Measurements from ENCODE around the gene METTL25. TPM values are rescaled to one million over a fixed set of nuclear protein-coding genes. Genes with fewer than 3 reads are reported as not detected.

The METTL25 gene
- total and polyA plus RNA-seq, 10 of the 15 experiments (the other 5 are each of a cell fraction or from before 2014, with no cell fraction given), result 5.6 to 11.3 (median 8.0) TPM

DNA sequence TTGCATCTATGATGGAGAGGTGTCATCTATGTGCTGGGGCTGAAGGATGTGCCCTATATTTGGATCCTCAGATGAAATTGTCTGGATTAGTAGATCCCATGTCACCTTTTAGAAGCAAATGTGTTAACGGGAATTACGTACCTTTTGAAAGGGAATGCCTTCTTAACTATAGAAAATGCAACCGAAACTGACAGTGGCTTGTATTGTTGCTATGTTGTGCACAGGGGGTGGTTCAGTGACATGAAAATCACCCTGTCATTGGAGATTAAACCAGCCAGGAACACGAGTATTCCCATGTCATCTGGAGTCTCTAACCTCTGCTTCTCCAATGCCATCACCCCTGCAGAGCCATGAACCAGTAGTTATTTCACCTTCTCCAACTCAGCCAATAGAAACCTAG lies 110.2 kb downstream of the METTL25 start (continued):
- TF ChIP-seq, protein P1, sequence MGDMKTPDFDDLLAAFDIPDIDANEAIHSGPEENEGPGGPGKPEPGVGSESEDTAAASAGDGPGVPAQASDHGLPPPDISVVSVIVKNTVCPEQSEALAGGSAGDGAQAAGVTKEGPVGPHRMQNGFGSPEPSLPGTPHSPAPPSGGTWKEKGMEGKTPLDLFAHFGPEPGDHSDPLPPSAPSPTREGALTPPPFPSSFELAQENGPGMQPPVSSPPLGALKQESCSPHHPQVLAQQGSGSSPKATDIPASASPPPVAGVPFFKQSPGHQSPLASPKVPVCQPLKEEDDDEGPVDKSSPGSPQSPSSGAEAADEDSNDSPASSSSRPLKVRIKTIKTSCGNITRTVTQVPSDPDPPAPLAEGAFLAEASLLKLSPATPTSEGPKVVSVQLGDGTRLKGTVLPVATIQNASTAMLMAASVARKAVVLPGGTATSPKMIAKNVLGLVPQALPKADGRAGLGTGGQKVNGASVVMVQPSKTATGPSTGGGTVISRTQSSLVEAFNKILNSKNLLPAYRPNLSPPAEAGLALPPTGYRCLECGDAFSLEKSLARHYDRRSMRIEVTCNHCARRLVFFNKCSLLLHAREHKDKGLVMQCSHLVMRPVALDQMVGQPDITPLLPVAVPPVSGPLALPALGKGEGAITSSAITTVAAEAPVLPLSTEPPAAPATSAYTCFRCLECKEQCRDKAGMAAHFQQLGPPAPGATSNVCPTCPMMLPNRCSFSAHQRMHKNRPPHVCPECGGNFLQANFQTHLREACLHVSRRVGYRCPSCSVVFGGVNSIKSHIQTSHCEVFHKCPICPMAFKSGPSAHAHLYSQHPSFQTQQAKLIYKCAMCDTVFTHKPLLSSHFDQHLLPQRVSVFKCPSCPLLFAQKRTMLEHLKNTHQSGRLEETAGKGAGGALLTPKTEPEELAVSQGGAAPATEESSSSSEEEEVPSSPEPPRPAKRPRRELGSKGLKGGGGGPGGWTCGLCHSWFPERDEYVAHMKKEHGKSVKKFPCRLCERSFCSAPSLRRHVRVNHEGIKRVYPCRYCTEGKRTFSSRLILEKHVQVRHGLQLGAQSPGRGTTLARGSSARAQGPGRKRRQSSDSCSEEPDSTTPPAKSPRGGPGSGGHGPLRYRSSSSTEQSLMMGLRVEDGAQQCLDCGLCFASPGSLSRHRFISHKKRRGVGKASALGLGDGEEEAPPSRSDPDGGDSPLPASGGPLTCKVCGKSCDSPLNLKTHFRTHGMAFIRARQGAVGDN (IDR thresholded peaks at IDR 0.05), result no peak
- no peak for TF ChIP-seq HDAC2 (IDR thresholded peaks at IDR 0.05)

DNA sequence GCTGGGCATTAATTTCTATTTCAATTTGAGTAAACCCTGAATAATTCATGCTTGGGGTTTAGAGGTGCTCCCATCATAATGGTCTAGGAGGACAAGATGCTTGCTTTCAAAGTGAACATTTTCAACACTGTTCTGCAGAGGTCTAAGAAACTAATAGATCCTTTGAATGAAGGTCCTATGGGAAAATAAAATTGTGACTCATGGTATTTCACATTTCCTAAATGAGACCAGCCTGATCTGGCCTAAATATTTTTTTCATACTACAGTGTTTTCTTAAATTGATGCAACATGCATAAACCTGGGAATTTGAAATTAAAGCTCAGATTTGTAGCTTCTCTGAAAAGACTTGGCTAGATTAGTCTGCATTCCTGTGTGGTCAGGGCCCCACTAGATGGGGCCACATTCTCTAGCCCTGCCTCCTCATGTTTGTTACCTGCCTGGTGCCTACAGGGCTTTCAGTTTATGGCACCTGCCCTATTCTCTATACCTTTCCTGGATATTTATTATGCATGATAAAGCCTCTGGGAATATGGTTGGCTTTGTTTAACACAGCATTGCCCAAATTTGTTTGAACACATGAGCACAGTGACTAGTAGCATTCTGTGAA lies 112.7 kb downstream of the METTL25 start:
- intact Hi-C loops (cut with micrococcal nuclease; ENCODE audit: unreplicated experiment), result no loop called here
- no peaks in the 10 kb centered on the region; a peak in 1 of 4 replicates for H3K36me3 ChIP-seq (ENCODE audit: control insufficient read depth in 2 of 2, insufficient read depth in 2 of 2, low read length in 1 of 2)
- H3K9me3 ChIP-seq (replicated peaks; ENCODE audit: control insufficient read depth, insufficient read depth, low read length), result peaks cover 2% of the 10 kb centered on the region; the same call in 1 of the 3 replicates
- no TSS peak for BruUV-seq (replicated peaks)
- H4K20me1 ChIP-seq (ENCODE audit: control insufficient read depth, insufficient read depth), result no peaks in the 10 kb centered on the region
- no peak for DNase-seq (ENCODE audit: low read depth, low spot score)
- H3K79me2 ChIP-seq (ENCODE audit: control insufficient read depth, insufficient read depth, low read length), result no peaks in the 10 kb centered on the region
- H2AFZ ChIP-seq (ENCODE audit: control insufficient read depth, low read depth, low read length), result no peak overlapping the region
- H3K27me3 ChIP-seq (replicated peaks in 1 of 2; ENCODE audit: control insufficient read depth in 2 of 2, insufficient read depth in 2 of 2, low read length in 1 of 2), result no peaks in the 10 kb centered on the region
- POLR2A ChIA-PET, result no interaction called here
- RAD21 ChIA-PET (ENCODE audit: unreplicated experiment), result no interaction called here
- no peak overlapping the region for H3K27ac ChIP-seq (ENCODE audit: control insufficient read depth, insufficient read depth)
- no peak overlapping the region for H3K4me3 ChIP-seq
- no peak overlapping the region for H3K4me2 ChIP-seq (ENCODE audit: control insufficient read depth, insufficient read depth)
- H3K9ac ChIP-seq (ENCODE audit: control insufficient read depth, insufficient read depth, low read length), result no peak overlapping the region
- no peak for ATAC-seq
- SMC1A ChIA-PET (ENCODE audit: uncharacterized antibody, unreplicated experiment), result no interaction called here
- CTCF ChIA-PET, result no interaction called here
- no peaks in the 10 kb centered on the region for H3K4me1 ChIP-seq (ENCODE audit: control insufficient read depth, insufficient read depth, low read length)
- FAIRE-seq, result no peak
- in situ Hi-C loops (cut with MboI), result no loop called here
- TF ChIP-seq FOXM1 (IDR thresholded peaks at IDR 0.05; ENCODE audit: low read depth, low read length) (no peak), TCF7 (IDR thresholded peaks at IDR 0.05; ENCODE audit: borderline replicate concordance) (no peak), EZH2 (IDR thresholded peaks at IDR 0.05; ENCODE audit: borderline replicate concordance, control insufficient read depth, low read depth, low read length) (no peak), SREBF1 (IDR thresholded peaks at IDR 0.05; ENCODE audit: low read length) (no peak), BRCA1 (IDR thresholded peaks at IDR 0.05; ENCODE audit: low read depth, low read length) (no peak), ZSCAN29 (IDR thresholded peaks at IDR 0.05) (no peak), CEBPB (IDR thresholded peaks at IDR 0.05; ENCODE audit: borderline replicate concordance in 1 of 2, low read depth in 2 of 2, low read length in 2 of 2) (no peak), SMC3 (IDR thresholded peaks at IDR 0.05; ENCODE audit: borderline replicate concordance, low read length) (no peak), MEF2B (IDR thresholded peaks at IDR 0.05; ENCODE audit: partially characterized antibody, poor library complexity, severe bottlenecking) (no peak), CHD4 (IDR thresholded peaks at IDR 0.05) (no peak), POU2F2 (IDR thresholded peaks at IDR 0.05; ENCODE audit: borderline replicate concordance, low read depth, low read length) (no peak), NBN (IDR thresholded peaks at IDR 0.05) (no peak)
- TF ChIP-seq, protein P2, sequence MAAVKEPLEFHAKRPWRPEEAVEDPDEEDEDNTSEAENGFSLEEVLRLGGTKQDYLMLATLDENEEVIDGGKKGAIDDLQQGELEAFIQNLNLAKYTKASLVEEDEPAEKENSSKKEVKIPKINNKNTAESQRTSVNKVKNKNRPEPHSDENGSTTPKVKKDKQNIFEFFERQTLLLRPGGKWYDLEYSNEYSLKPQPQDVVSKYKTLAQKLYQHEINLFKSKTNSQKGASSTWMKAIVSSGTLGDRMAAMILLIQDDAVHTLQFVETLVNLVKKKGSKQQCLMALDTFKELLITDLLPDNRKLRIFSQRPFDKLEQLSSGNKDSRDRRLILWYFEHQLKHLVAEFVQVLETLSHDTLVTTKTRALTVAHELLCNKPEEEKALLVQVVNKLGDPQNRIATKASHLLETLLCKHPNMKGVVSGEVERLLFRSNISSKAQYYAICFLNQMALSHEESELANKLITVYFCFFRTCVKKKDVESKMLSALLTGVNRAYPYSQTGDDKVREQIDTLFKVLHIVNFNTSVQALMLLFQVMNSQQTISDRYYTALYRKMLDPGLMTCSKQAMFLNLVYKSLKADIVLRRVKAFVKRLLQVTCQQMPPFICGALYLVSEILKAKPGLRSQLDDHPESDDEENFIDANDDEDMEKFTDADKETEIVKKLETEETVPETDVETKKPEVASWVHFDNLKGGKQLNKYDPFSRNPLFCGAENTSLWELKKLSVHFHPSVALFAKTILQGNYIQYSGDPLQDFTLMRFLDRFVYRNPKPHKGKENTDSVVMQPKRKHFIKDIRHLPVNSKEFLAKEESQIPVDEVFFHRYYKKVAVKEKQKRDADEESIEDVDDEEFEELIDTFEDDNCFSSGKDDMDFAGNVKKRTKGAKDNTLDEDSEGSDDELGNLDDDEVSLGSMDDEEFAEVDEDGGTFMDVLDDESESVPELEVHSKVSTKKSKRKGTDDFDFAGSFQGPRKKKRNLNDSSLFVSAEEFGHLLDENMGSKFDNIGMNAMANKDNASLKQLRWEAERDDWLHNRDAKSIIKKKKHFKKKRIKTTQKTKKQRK (IDR thresholded peaks at IDR 0.05; ENCODE audit: low read depth, low read length), result no peak
- TF ChIP-seq, protein P3, sequence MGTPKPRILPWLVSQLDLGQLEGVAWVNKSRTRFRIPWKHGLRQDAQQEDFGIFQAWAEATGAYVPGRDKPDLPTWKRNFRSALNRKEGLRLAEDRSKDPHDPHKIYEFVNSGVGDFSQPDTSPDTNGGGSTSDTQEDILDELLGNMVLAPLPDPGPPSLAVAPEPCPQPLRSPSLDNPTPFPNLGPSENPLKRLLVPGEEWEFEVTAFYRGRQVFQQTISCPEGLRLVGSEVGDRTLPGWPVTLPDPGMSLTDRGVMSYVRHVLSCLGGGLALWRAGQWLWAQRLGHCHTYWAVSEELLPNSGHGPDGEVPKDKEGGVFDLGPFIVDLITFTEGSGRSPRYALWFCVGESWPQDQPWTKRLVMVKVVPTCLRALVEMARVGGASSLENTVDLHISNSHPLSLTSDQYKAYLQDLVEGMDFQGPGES (IDR thresholded peaks at IDR 0.05), result no peak

Measured in GM12878 (cell line).